ENCODE measurements around the gene ITGAE. TPM values are rescaled to one million over a fixed set of nuclear protein-coding genes. Genes with fewer than 3 reads are reported as not detected.
"Not testable (repeated sequence)": the region's sequence is repeated elsewhere in the genome, so short reads cannot be mapped to it uniquely, and the experiment has no call there.

Gene ITGAE
- 10 to 100 TPM; 33.5 to 40.4 (median 39.3) TPM for polyA plus RNA-seq (ENCODE audit: insufficient read length in 4 of 4)

DNA sequence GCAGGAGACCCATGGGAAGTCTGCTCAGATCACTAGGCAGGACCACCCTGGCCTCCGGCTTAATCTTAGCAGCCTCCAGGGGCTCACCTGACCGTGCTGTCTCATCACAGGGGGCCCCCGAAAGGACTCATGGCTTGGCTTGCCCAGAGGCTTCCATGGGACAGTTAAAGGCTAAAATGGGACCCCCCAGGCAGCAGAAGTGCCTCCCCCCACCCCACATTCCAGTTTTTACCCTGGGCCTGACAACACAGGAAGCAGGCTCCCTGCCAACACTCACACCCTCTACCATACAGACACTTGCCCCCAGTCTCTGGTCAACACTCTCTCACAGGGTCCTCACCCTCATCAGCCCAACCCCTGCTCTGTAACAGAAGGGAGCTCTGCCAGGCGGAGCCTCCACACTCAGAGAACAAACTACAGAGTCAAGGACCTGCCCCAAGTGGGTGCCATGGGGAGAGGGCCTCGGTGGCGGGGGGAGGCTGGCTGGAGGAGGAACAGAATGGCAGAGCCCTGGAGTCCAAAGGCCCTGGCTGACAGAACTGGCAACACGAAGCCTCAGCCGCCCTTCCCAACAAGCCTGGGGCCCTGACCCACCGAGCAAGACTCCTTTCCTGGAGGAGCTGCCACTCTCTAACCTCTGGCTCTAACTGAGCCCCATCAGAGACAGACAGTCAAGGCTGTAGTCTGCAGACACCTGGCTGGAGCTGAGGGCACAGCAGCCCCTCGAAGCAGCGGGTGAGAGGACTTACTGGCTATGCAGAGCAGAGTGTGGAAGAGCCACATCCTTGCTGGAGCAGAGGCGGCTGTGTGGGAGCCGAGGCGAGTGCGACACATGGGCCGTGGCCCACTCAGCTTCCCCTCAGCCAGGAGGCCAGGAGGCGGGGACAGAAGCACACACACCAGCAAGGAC is at the start of gene ITGAE:
TSS of gene ITGAE (minus strand) at position 827 of the 910 bp plus-strand sequence. CDS start at position 783, 44 bp downstream.
- no peak for DNase-seq (ENCODE audit: low read depth in 4 of 4, low spot score in 3 of 4)

- DNase-seq (ENCODE audit: low read depth in 4 of 4, low spot score in 3 of 4), result no peak
Observed at GRCh38 chr17:3848229-3848835, 47.3 kb upstream of the ITGAE start.

DNA sequence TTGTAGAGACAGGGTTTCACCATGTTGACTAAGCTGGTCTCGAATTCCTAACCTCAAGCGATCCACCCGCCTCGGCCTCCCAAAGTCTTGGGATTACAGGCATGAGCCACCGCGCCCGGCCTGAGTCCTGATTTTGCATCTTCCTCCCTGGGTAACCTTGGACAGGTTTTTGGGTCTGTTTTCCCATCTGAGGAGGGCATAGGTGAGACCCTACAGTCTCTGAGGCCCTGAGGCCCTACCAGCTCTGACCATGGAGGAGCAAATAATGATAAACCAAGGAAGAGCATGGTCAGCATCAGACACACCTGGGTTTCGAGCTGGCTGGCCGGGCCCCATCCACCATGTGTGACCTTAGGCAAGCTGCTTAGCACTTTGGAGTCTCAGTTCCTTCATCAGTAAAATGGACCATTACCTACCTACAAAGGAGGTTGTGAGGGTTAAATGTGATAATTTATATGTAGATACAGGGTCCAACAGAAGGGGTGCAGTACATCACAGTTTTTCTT is 46.2 kb upstream of the ITGAE start:
- DNase-seq (ENCODE audit: low read depth in 4 of 4, low spot score in 3 of 4), result no peak

DNA sequence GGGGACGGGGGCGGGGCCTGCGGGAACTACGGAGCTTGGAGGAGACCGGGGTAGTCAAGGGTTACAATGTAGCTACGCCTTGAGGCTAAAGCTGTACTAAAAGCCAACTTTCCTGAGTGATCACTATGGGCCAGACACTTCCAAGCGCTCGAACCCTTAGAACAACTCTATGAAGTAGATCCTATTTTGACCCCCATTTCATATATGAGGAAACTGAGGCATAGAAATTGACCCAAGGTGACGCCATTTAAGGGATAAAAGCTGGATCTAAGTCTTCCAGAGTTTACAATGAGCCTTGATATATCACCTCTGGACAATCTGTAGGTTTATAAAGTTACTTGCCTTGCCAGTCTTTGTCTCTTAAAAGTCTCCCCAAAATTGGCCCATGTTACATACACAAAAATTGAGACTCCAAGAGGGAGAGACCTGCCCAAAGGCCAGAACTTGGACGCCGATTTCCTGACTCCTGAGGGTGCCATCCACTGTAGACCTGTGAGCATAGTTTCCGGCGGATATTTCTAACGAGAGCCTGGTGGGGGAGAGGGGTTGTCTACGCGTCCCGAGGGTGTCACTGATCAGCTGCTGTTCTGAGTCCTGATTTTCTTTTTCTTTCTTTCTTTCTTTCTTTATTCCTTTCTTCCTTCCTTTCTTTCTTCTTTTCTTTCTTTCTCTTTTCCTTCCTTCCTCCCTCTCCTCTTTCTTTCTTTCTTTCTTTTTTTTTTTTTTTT is 45.6 kb upstream of the ITGAE start:
- no peak for DNase-seq (ENCODE audit: low read depth in 4 of 4, low spot score in 3 of 4)

DNA sequence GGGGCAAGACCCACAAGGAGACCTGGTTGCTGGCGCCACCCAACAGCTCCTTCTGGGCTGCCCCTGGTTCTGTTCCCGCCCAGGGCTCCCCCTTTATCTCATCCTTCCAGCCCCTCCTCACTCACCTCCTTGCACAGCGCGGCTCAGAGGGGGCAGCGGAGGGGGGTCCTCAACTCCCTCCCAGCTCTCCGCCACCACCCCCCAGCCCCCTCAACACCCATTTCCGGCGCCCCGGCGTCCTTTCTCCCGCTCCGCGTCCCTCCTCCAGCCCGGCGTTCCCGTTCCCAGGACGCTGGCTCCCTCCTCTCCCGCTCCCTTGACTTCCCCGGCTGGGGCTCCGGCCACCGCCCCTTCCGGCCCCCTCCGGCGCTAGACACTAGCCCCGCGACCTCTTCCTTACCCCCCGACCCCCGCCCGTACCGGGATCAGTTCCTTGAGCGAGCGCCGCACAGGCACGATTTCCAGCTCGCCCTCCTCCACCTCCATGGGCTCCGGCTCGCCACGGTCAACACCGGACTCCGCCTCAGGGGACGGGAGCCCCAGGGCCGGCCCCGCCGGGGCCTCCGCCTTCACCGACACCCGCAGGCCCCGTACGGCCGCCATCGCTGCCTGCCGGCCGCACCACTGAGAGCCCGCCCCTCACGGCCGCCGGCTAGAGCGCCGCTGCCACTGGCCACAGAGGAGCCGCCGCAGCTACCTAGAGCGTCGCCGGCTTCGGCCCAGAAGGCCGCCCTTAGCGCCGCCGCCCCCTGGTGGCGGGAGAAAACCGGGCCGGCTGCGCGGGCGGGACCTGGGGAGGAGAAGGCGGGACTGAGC is 44.8 kb upstream of the ITGAE start, which contains the start of gene NCBP3:
TSS of gene NCBP3 (minus strand) at position 626 of the 816 bp plus-strand sequence. CDS start at position 603, 23 bp downstream.
- DNase-seq (ENCODE audit: low read depth in 4 of 4, low spot score in 3 of 4), result peak; percentile 86 to 90 (median 89)

GRCh38 chr17:3845291-3845620 is 44.3 kb upstream of the ITGAE start:
- DNase-seq (ENCODE audit: low read depth in 4 of 4, low spot score in 3 of 4), result no peak

DNA sequence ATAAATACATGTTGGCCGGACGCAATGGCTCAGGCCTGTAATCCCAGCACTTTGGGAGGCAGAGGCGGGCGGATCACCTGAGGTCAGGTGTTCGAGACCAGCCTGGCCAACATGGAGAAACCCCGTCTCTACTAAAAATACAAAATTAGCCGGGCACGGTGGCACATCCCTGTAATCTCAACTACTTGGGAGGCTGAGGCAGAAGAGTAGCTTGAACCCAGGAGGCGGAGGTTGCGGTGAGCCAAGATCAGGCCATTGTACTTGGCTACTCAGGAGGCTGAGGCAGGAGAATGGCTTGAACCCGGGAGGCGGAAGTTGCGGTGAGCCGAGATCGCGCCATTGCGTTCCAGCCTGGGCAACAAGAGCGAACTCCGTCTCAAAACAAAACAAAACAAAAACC is 43.6 kb upstream of the ITGAE start:
- DNase-seq (ENCODE audit: low read depth in 4 of 4, low spot score in 3 of 4), result not testable (repeated sequence)

GRCh38 chr17:3843935-3844516 is 43.0 kb upstream of the ITGAE start:
- no peak for DNase-seq (ENCODE audit: low read depth in 4 of 4, low spot score in 3 of 4)

- DNase-seq (ENCODE audit: low read depth in 4 of 4, low spot score in 3 of 4), result no peak
Observed at GRCh38 chr17:3838206-3838605, 37.2 kb upstream of the ITGAE start.

GRCh38 chr17:3836551-3836950 is 35.6 kb upstream of the ITGAE start:
- no peak for DNase-seq (ENCODE audit: low read depth in 4 of 4, low spot score in 3 of 4)

DNA sequence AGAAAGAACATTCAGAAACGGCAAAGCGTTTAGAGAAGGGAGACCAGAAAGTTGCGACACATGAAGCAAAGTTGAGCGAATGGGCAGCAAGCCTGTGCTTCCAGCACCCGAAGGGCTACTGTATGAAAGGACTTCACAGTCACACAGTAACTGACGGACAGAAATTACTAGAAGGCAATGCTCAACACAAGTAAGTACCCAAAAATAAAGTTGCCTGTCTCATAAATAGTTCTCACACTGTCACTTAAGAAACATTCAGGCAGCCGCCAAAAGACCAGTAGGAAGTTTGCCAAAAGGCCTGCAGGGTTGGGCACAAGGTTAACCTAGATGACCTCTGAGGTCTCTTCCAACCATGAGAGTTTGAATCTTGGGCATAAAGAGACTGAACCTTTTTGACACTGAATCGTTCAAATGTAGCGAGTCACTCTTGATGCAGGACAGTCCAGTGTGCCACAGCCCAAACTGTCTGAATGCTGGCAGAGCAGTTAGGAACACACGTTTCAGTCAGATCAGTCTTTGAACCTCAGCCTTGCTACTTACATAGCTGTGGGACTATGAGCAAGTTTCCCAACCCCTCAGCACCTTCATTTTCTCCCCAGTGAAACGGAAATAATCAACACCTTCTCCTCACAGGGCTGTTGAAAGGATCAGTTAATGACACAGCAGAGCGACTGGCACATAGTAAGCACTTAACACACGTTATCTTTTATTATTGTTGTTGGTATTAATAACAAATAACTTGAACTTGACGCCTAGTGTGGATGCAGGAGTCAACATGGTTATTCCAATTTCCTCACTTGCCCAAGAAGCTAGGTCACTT is 34.6 kb upstream of the ITGAE start:
- DNase-seq (ENCODE audit: low read depth in 4 of 4, low spot score in 3 of 4), result no peak

GRCh38 chr17:3834811-3835210 is 33.8 kb upstream of the ITGAE start:
- no peak for DNase-seq (ENCODE audit: low read depth in 4 of 4, low spot score in 3 of 4)

GRCh38 chr17:3828852-3829232 is 27.9 kb upstream of the ITGAE start:
- DNase-seq (ENCODE audit: low read depth in 4 of 4, low spot score in 3 of 4), result no peak

GRCh38 chr17:3828151-3828851 is 27.3 kb upstream of the ITGAE start:
- DNase-seq (ENCODE audit: low read depth in 4 of 4, low spot score in 3 of 4), result no peak

DNA sequence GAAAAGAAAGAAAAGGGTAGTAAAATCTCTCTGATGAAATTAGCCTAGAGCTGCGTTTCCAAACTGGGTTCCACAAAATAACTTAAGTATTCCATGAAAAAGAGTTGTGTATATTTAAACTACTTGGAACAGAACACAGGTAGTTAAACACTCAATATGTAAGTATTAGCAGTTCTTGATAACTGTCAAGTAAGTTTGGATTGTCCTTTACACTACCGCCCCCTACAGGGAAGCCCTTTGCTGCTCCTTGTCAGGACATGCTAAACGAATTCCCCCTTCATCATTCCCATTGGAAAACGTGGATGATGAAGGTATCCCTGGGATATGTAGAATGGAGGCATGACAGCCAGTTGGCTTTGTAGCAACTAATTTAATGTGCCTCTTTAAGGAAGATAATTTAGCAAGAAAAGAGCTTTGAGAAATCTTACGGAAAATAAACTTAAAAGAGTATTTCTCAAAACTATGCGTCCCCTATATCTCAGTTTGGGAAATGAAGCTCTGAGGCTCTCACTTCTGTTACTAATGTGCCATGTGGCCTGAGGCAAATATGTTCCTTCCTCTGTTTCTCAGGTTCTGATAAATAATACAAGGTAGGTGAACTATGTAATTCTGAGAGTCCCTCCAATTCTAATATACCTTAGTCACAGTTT is 26.3 kb upstream of the ITGAE start:
- DNase-seq (ENCODE audit: low read depth in 4 of 4, low spot score in 3 of 4), result no peak

DNA sequence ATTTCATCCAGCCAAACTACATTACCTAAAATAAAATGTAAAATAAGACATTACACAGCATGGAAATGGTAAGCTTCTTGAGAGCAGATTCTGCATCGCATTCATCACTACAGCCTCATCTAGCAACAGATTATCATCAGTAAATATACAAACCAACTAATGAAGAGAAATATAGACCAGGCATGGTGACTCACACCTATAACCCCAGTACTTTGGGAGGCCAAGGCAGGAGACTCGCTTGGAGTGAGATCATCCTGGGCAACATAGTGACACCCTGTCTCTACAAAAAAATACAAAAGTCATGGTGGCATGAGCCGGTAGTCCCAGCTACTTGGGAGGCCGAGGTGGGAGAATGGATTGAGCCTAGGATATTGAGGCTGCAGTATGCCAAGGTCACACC is 25.2 kb upstream of the ITGAE start:
- DNase-seq (ENCODE audit: low read depth in 4 of 4, low spot score in 3 of 4), result no peak

DNA sequence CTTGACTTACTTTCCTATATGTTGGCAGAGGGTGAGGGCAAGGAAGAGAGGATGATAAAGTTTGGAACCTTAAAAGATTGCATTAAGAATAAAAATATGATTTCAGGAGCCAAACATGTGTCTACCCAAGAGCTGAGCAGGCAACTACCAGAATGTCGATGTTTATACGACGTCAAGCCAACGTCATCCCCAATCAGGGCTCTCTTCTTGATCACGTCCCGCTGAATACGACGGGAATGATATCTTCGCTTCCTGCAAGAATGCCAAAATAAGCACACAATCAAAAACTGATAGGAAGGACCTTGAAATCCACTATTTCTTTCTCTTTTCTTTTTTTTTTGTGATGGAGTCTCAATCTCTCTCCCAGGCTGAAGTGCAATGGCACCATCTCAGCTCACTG is 20.1 kb upstream of the ITGAE start:
- DNase-seq (ENCODE audit: low read depth in 4 of 4, low spot score in 3 of 4), result no peak

- no peak for DNase-seq (ENCODE audit: low read depth in 4 of 4, low spot score in 3 of 4)
Observed at GRCh38 chr17:3818786-3819185, 17.8 kb upstream of the ITGAE start.
